H1 (cell line): ENCODE data around the gene DBNDD1. TPM values are rescaled to one million over a fixed set of nuclear protein-coding genes. Genes with fewer than 3 reads are reported as not detected.

Experiments
- CTCF ChIA-PET: fragments of 300-600 bp; sonication (Branson Sonifier 250); formaldehyde crosslinking; loops from one replicate; lab custom pipeline; 2021; ENCODE audit not compliant: partially characterized antibody; lab: Charles Lee
- POLR2A ChIA-PET: fragments of 300-600 bp; sonication (Branson Sonifier 250); formaldehyde crosslinking; loops from one replicate; lab custom pipeline; 2021; ENCODE audit warnings: inconsistent platforms; ENCODE audit not compliant: partially characterized antibody; lab: Charles Lee
- DNase-seq, 2 experiments: peaks; one replicate each; pipeline versions ENCODE4 v3.0.0 to v3.0.0-alpha.2; 2010 to 2022; ENCODE audit warnings: low spot score in 2 of 2, low read depth in 1 of 2, mixed read lengths in 1 of 2
- FAIRE-seq: peaks from 2 replicates; lab custom pipeline; 2011; peaks lifted over from hg19 to GRCh38; lab: Jason Lieb, UNC
- H2AFZ ChIP-seq: 2 replicates; pipeline ENCODE4 v1.8.1; 2012; ENCODE audit warnings: low read length, inconsistent platforms
- H2AK5ac ChIP-seq: 2 replicates; pipeline ENCODE4 v1.6.1; 2013; ENCODE audit warnings: low read depth, low read length
- H2BK120ac ChIP-seq: replicated peaks from 2 replicates; pipeline ENCODE3; 2013; ENCODE audit warnings: low read depth, low read length, inconsistent platforms
- H2BK12ac ChIP-seq: 2 replicates; pipeline ENCODE4 v1.6.1; 2013; ENCODE audit warnings: low read depth, low read length
- H2BK15ac ChIP-seq: 2 replicates; pipeline ENCODE4 v1.6.1; 2013; ENCODE audit warnings: low read length
- H2BK20ac ChIP-seq: 2 replicates; pipeline ENCODE4 v1.6.1; 2013; ENCODE audit warnings: low read length
- H2BK5ac ChIP-seq: 2 replicates; pipeline ENCODE4 v1.6.1; 2013; ENCODE audit warnings: low read depth, low read length
- H3K14ac ChIP-seq: 2 replicates; pipeline ENCODE4 v1.6.1; 2013; ENCODE audit warnings: inconsistent platforms; ENCODE audit not compliant: insufficient read length
- H3K18ac ChIP-seq: 2 replicates; pipeline ENCODE4 v1.6.1; 2013; ENCODE audit warnings: low read length; ENCODE audit errors: extremely low read depth
- H3K23ac ChIP-seq: 2 replicates; pipeline ENCODE4 v1.6.1; 2013; ENCODE audit warnings: inconsistent platforms; ENCODE audit not compliant: insufficient read length
- H3K23me2 ChIP-seq: 2 replicates; pipeline ENCODE4 v1.6.1; 2013; ENCODE audit warnings: low read depth, low read length
- H3K27ac ChIP-seq: 2 replicates; pipeline ENCODE4 v1.6.1; 2011; ENCODE audit warnings: low read depth, low read length, inconsistent platforms
- H3K27me3 ChIP-seq, 4 experiments: replicated peaks in 1 of 4; 1 replicate in 1 of 4; 2 replicates in 3 of 4; pipeline versions ENCODE4 v1.6.1 to v1.8.1; 2011 to 2013; ENCODE audit warnings: low read length in 3 of 4, mild to moderate bottlenecking in 3 of 4, inconsistent platforms in 2 of 4, mixed read lengths in 2 of 4, moderate library complexity in 1 of 4; ENCODE audit not compliant: control insufficient read depth in 3 of 4, insufficient read depth in 3 of 4; ENCODE audit errors: extremely low read depth in 1 of 4
- H3K36me3 ChIP-seq, 4 experiments: 2 replicates each; pipeline versions ENCODE4 v1.6.1 to v1.8.1; 2011 to 2013; ENCODE audit warnings: mild to moderate bottlenecking in 4 of 4, low read length in 3 of 4, moderate library complexity in 2 of 4, control low read depth in 1 of 4, inconsistent platforms in 1 of 4; ENCODE audit not compliant: insufficient read depth in 4 of 4, control insufficient read depth in 2 of 4
- H3K4ac ChIP-seq: replicated peaks from 2 replicates; pipeline ENCODE3; 2013; ENCODE audit warnings: low read length, low read depth, mixed read lengths, inconsistent platforms; ENCODE audit not compliant: insufficient read length
- H3K4me1 ChIP-seq, 4 experiments: replicated peaks in 1 of 4; 1 replicate in 1 of 4; 2 replicates in 3 of 4; pipeline versions ENCODE4 v1.6.1 to v1.8.1; 2011 to 2013; ENCODE audit warnings: low read length in 3 of 4, inconsistent platforms in 2 of 4, mixed read lengths in 1 of 4; ENCODE audit not compliant: insufficient read depth in 4 of 4, control insufficient read depth in 3 of 4
- H3K4me2 ChIP-seq, 2 experiments: 2 replicates each; pipeline versions ENCODE4 v1.6.1 to v1.8.1; 2011 to 2013; ENCODE audit warnings: low read depth in 2 of 2, low read length in 2 of 2, control low read depth in 1 of 2, inconsistent platforms in 1 of 2, mild to moderate bottlenecking in 1 of 2; ENCODE audit not compliant: insufficient read depth in 1 of 2
- H3K4me3 ChIP-seq, 4 experiments: fragments of 200-600, 300-600 bp in 1 of 4; sonication (generic), shearing (Covaris generic), sonication (Bioruptor Twin) in 1 of 4; 2 replicates each; pipeline versions ENCODE4 v1.5.1 to v1.8.1; 2011 to 2016; ENCODE audit warnings: low read length in 4 of 4, low read depth in 3 of 4, control low read depth in 2 of 4, inconsistent platforms in 2 of 4, mild to moderate bottlenecking in 2 of 4, mixed read lengths in 1 of 4, moderate library complexity in 1 of 4; ENCODE audit not compliant: insufficient read depth in 2 of 4; ENCODE audit errors: extremely low read depth in 1 of 4
- H3K56ac ChIP-seq: replicated peaks from 2 replicates; pipeline ENCODE3; 2013; ENCODE audit warnings: low read depth, mild to moderate bottlenecking, mixed read lengths, low read length, inconsistent platforms; ENCODE audit not compliant: insufficient read length
- H3K79me1 ChIP-seq: 2 replicates; pipeline ENCODE4 v1.6.1; 2013; ENCODE audit warnings: low read depth, low read length, control low read depth
- H3K79me2 ChIP-seq, 2 experiments: 2 replicates each; pipeline versions ENCODE4 v1.6.1 to v1.8.1; 2012 to 2013; ENCODE audit warnings: low read length in 2 of 2, mild to moderate bottlenecking in 2 of 2, inconsistent platforms in 1 of 2; ENCODE audit not compliant: insufficient read depth in 2 of 2, control insufficient read depth in 1 of 2
- H3K9ac ChIP-seq, 4 experiments: replicated peaks in 1 of 4; 1 replicate in 1 of 4; 2 replicates in 3 of 4; pipeline versions ENCODE4 v1.6.1 to v1.8.1; 2011 to 2013; ENCODE audit warnings: low read depth in 3 of 4, low read length in 3 of 4, control low read depth in 2 of 4, mild to moderate bottlenecking in 2 of 4, moderate library complexity in 2 of 4, inconsistent platforms in 1 of 4; ENCODE audit errors: extremely low read depth in 1 of 4
- H3K9me3 ChIP-seq, 2 experiments: 2 replicates each; pipeline versions ENCODE4 v1.6.1 to v1.8.1; 2012 to 2013; ENCODE audit warnings: mild to moderate bottlenecking in 2 of 2, moderate library complexity in 2 of 2, control low read depth in 1 of 2, inconsistent platforms in 1 of 2, low read depth in 1 of 2, low read length in 1 of 2, mixed read lengths in 1 of 2; ENCODE audit not compliant: insufficient read depth in 2 of 2
- H4K20me1 ChIP-seq, 2 experiments: replicated peaks in 1 of 2; 2 replicates each; pipeline versions ENCODE3 to v1.8.1; 2011 to 2013; ENCODE audit warnings: inconsistent platforms in 2 of 2, low read length in 2 of 2, mild to moderate bottlenecking in 1 of 2; ENCODE audit not compliant: insufficient read depth in 2 of 2, control insufficient read depth in 1 of 2
- H4K5ac ChIP-seq: 2 replicates; pipeline ENCODE4 v1.6.1; 2013; ENCODE audit warnings: low read length, low read depth, mixed read lengths, inconsistent platforms; ENCODE audit not compliant: insufficient read length
- H4K8ac ChIP-seq: 2 replicates; pipeline ENCODE4 v1.8.0; 2013; ENCODE audit warnings: mild to moderate bottlenecking, moderate library complexity, low read length, inconsistent platforms; ENCODE audit not compliant: insufficient read depth; ENCODE audit errors: extremely low read depth
- H4K91ac ChIP-seq: replicated peaks from 2 replicates; pipeline ENCODE3; 2013; ENCODE audit warnings: low read length, mixed read lengths, inconsistent platforms; ENCODE audit not compliant: insufficient read length
- HDAC6 ChIP-seq: IDR thresholded peaks from one replicate; pipeline ENCODE4 v1.7.1; 2012; ENCODE audit warnings: low read depth, mild to moderate bottlenecking, inconsistent platforms, low read length, moderate library complexity
- MAFK ChIP-seq: IDR thresholded peaks from 2 replicates; pipeline ENCODE4 v1.6.1; 2012; ENCODE audit warnings: low read depth, mild to moderate bottlenecking, improper control_type of control experiment, low read length
- POLR2AphosphoS5 ChIP-seq: IDR thresholded peaks from 2 replicates; pipeline ENCODE4 v1.6.1; 2011; ENCODE audit warnings: low read depth, low read length
- WGBS, 2 experiments: shearing (Covaris generic) in 1 of 2; methylation state at CpG; one replicate each; pipeline versions ENCODE4 v1.1.6 to v1.1.7; 2013 to 2015; ENCODE audit warnings: low lambda C conversion rate in 2 of 2, mixed read lengths in 2 of 2, inconsistent platforms in 1 of 2, low coverage in 1 of 2, missing lambda C conversion rate in 1 of 2; ENCODE audit not compliant: insufficient replicate concordance in 2 of 2, insufficient coverage in 1 of 2, insufficient read length in 1 of 2; ENCODE audit errors: extremely low coverage in 1 of 2, missing lambda C conversion rate in 1 of 2; 5-methylcytosine and 5-hydroxymethylcytosine counted together
- polyA plus RNA-seq, 7 experiments: library from polyadenylated mRNA; depleted of rRNA in 3 of 7; stranded (reverse) in 5 of 7; unstranded in 2 of 7; fragments of >200 nt in 5 of 7; fragments of 200-250 nt in 2 of 7; gene quantifications; 1 replicate in 5 of 7; 2 replicates in 1 of 7; 4 replicates in 1 of 7; pipeline versions ENCODE4 v1.2.1 to v1.2.3, GENCODE V29; 2011 to 2013; ENCODE audit warnings: missing spikeins in 2 of 7, mixed read lengths in 2 of 7
- total RNA-seq: library from RNA; stranded (reverse); fragmentation: NEBNext Ultra II Directional; extraction: Animal tissue kit (Norgen Biotek cat#: 25700); gene quantifications from 2 replicates; pipeline ENCODE4 v1.2.1, GENCODE V29; 2021

The DBNDD1 gene
- total and polyA plus RNA-seq, 2 of the 8 experiments (the other 6 are each of a cell fraction or from before 2014, with no cell fraction given), result 69.9 to 92.6 TPM

DNA sequence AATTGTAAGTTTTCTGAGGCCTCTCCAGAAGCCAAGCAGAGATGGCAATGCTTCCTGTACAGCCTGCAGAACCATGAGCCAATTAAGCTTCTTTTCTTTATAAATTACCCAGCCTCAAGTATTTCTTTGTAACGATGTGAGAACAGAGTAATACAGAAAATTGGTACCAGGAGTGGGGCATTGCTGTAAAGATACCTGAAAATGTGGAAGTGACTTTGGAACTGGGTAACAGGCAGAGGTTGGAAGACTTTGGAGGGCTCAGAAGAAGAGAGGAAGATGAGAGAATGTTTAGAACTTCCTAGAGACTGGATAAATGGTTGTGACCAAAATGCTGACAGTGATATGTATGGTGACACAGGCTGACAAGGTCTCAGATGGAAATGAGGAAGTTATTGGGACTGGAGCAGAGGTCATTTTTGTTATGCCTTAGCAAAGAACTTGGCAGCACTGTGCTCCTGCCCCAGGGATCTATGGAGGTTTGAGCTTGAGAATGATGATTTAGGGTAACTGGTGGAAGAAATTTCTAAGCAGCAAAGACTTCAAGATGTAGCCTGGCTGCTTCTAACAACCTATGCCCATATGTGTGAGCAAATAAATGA, 34.7 kb upstream of the DBNDD1 start:
- H3K9me3 ChIP-seq, result peaks cover 29 to 42% of the 10 kb centered on the region in 2 experiments
- no peak overlapping the region for H3K27ac ChIP-seq
- TF ChIP-seq MAFK (no peak), HDAC6 (no peak), POLR2AphosphoS5 (no peak)
- no peaks in the 10 kb centered on the region for H3K23me2 ChIP-seq
- H3K79me2 ChIP-seq, result no peaks in the 10 kb centered on the region
- no peak overlapping the region for H3K4me2 ChIP-seq
- H3K4ac ChIP-seq, result no peak overlapping the region
- no peaks in the 10 kb centered on the region for H3K79me1 ChIP-seq
- H2AK5ac ChIP-seq, result no peak overlapping the region
- no peak for DNase-seq
- H3K4me3 ChIP-seq, result no peak overlapping the region
- POLR2A ChIA-PET, result no interaction called here
- WGBS, 2 experiments, result 46% methylated on average over 1 of the region's 1 CpG; no CpG with 5 or more reads in 1 of the 2 experiments
- no peak overlapping the region for H3K18ac ChIP-seq
- no peaks in the 10 kb centered on the region for H3K27me3 ChIP-seq
- no peak overlapping the region for H3K56ac ChIP-seq
- no peak overlapping the region for H3K23ac ChIP-seq
- no peak overlapping the region for H3K9ac ChIP-seq
- CTCF ChIA-PET, result no interaction called here
- H3K14ac ChIP-seq, result no peak overlapping the region
- no peak for FAIRE-seq
- H2BK12ac ChIP-seq, result no peak overlapping the region
- no peaks in the 10 kb centered on the region for H3K4me1 ChIP-seq
- no peaks in the 10 kb centered on the region for H4K20me1 ChIP-seq
- no peak overlapping the region for H4K91ac ChIP-seq
- H2BK5ac ChIP-seq, result no peak overlapping the region
- no peak overlapping the region for H2BK20ac ChIP-seq
- no peak overlapping the region for H2AFZ ChIP-seq
- no peaks in the 10 kb centered on the region for H3K36me3 ChIP-seq
- no peak overlapping the region for H4K8ac ChIP-seq
- H2BK120ac ChIP-seq, result no peak overlapping the region
- H4K5ac ChIP-seq, result no peak overlapping the region
- no peak overlapping the region for H2BK15ac ChIP-seq
